ENCODE measurements around the gene NUAK2. TPM values are rescaled to one million over a fixed set of nuclear protein-coding genes. Genes with fewer than 3 reads are reported as not detected.

The NUAK2 gene
- total and polyA plus RNA-seq, 8 donors, result 0.58 to 16.5 (median 2.1) TPM

DNA sequence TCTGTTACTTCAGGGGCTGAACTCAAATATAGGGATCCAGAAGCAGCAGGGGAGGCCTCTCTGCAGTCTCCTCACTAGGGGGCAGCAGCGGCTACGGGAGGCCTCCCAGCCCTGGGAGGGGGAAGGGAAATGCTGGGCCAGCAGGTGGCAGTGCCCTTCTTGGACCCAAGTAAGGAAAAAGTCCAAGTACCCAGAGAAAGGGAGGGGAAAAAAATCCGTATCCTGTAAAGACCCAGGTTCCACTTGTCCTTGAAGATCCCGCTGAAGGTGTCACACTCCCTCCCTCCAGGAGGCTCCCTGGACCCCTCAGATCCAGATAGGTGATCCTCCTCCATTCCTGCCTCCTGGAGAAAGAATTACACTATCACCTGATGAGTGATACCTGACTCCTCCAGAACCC is 14.1 kb upstream of the NUAK2 start:
- peak in 1 of 3 donors; percentile 29 for TF ChIP-seq POLR2AphosphoS5 (IDR thresholded peaks at IDR 0.05)
- peak in 5 of 7 experiments; percentile 80 to 97 (median 92) for TF ChIP-seq CTCF (IDR thresholded peaks at IDR 0.05)
- no peak for TF ChIP-seq EP300 (IDR thresholded peaks at IDR 0.05)
- intact Hi-C loops (cut with DNase I; ENCODE audit: low total_unique reads), result loop anchor here (10.0 kb wide), 1 partner anchor 149 kb away; no protein-coding TSS in a partner anchor

GRCh38 chr1:205332015-205332791 is 10.7 kb upstream of the NUAK2 start:
- WGBS, 5 donors, result 81 to 88% (median 86%) methylated on average over 11 of the region's 11 CpGs
- TF ChIP-seq CTCF (IDR thresholded peaks at IDR 0.05), result no peak
- TF ChIP-seq POLR2A (IDR thresholded peaks at IDR 0.05), result no peak
- no peak for TF ChIP-seq EP300 (IDR thresholded peaks at IDR 0.05)
- no peak for TF ChIP-seq POLR2AphosphoS5 (IDR thresholded peaks at IDR 0.05)
- H3K9me3 ChIP-seq, result no peaks in the 10 kb centered on the region
- H3K27me3 ChIP-seq, result peaks cover 0 to 16% (median 0%) of the 10 kb centered on the region in 3 donors
- no peak overlapping the region for H3K27ac ChIP-seq
- no peaks in the 10 kb centered on the region for H3K36me3 ChIP-seq
- H3K4me3 ChIP-seq, result no peak overlapping the region
- intact Hi-C loops (cut with DNase I; ENCODE audit: low total_unique reads), result loop anchor here (10.0 kb wide), 1 partner anchor 153 kb away; no protein-coding TSS in a partner anchor
- peaks cover 0 to 3% (median 0%) of the 10 kb centered on the region in 4 donors for H3K4me1 ChIP-seq
- no peak for DNase-seq

More for the DNA sequence above, 14.1 kb upstream of the NUAK2 start:
- H3K36me3 ChIP-seq, result no peaks in the 10 kb centered on the region
- H3K27ac ChIP-seq, result no peak overlapping the region
- H3K4me1 ChIP-seq, result peaks cover 0 to 3% (median 0%) of the 10 kb centered on the region in 4 donors
- DNase-seq, result peak; percentile 88 to 94
- H3K9me3 ChIP-seq, result no peaks in the 10 kb centered on the region
- no peak overlapping the region for H3K4me3 ChIP-seq
- H3K27me3 ChIP-seq, result peaks cover 0 to 14% (median 0%) of the 10 kb centered on the region in 3 donors
- WGBS, 5 donors, result 3 to 15% (median 8%) methylated on average over 4 of the region's 4 CpGs

DNA sequence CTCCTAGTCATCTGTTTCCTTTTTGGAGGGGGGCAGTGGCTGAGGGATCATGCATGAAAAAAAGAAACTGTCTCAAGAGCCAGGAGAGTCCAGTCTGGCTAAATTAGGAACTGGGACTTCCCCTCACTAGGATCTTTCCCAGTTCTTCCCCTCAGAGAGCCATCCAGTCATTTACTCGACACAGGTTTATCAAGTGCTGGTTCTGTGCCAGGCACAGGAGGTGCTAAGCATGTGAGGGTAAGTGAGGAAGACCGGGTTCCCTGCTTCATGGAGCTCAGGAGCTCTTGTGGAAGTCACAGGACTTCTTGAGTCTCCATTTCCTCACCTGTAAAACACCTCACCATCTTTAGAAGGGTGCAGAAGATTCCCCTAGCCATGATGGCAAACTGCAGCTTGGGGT is 8.6 kb upstream of the NUAK2 start:
- intact Hi-C loops (cut with DNase I; ENCODE audit: low total_unique reads), result loop anchor here (10.0 kb wide), 1 partner anchor 155 kb away; no protein-coding TSS in a partner anchor
- H3K9me3 ChIP-seq, result no peaks in the 10 kb centered on the region

More for the DNA sequence above, 8.6 kb upstream of the NUAK2 start:
- TF ChIP-seq POLR2AphosphoS5 (IDR thresholded peaks at IDR 0.05), result no peak
- no peak for TF ChIP-seq POLR2A (IDR thresholded peaks at IDR 0.05)
- TF ChIP-seq EP300 (IDR thresholded peaks at IDR 0.05), result no peak
- no peak for TF ChIP-seq CTCF (IDR thresholded peaks at IDR 0.05)
- peak in 1 of 2 donors; percentile 40 for DNase-seq
- peaks cover 0 to 5% (median 0%) of the 10 kb centered on the region in 4 donors for H3K4me1 ChIP-seq
- 11 to 48% (median 39%) methylated on average over 2 of the region's 2 CpGs for WGBS, 5 donors
- no peaks in the 10 kb centered on the region for H3K36me3 ChIP-seq
- peaks cover 0 to 24% (median 0%) of the 10 kb centered on the region in 3 donors for H3K27me3 ChIP-seq
- H3K4me3 ChIP-seq, result no peak overlapping the region
- H3K27ac ChIP-seq, result no peak overlapping the region

Measured in stomach (tissue), 9 donors.